Tibial nerve (tissue), 4 donors: Measurements from ENCODE around the gene FAM83F. TPM values are rescaled to one million over a fixed set of nuclear protein-coding genes. Genes with fewer than 3 reads are reported as not detected.

Source experiments
- DNase-seq, 2 donors: peaks; one replicate each; pipeline ENCODE4 v3.0.0-alpha.2; 2019; ENCODE audit warnings: low spot score in 2 of 2
- H3K27ac ChIP-seq, 4 donors: fragments of 200-600 bp; sonication (generic) in 3 of 4; one replicate each; pipeline ENCODE4 v1.5.1; 2017 to 2019; ENCODE audit warnings: mild to moderate bottlenecking in 1 of 4
- H3K27me3 ChIP-seq, 2 donors: fragments of 200-600 bp; sonication (generic) in 1 of 2; one replicate each; pipeline versions ENCODE4 v1.5.1 to v1.6.0; 2017 to 2019
- H3K36me3 ChIP-seq, 3 donors: fragments of 200-600 bp; sonication (generic); one replicate each; pipeline ENCODE4 v1.5.1; 2018 to 2019
- H3K4me1 ChIP-seq, 4 donors: fragments of 200-600 bp; sonication (generic) in 3 of 4; one replicate each; pipeline ENCODE4 v1.5.1; 2017 to 2019
- H3K4me3 ChIP-seq, 4 donors: fragments of 200-600 bp; sonication (generic) in 3 of 4; one replicate each; pipeline ENCODE4 v1.5.1; 2017 to 2019; ENCODE audit warnings: mild to moderate bottlenecking in 1 of 4, moderate library complexity in 1 of 4
- H3K9me3 ChIP-seq, 4 donors: fragments of 200-600 bp; sonication (generic) in 3 of 4; one replicate each; pipeline ENCODE4 v1.5.1; 2017 to 2019
- CTCF ChIP-seq, 5 experiments: fragments of 200-600 bp in 3 of 5; fragments of 450-650 bp in 2 of 5; sonication (generic) in 3 of 5; IDR thresholded peaks; one replicate each; pipeline ENCODE4 v1.5.1; 2016 to 2019; ENCODE audit warnings: antibody characterized with exemption in 5 of 5, mild to moderate bottlenecking in 3 of 5, moderate library complexity in 2 of 5
- EP300 ChIP-seq, 2 donors: sonication (generic); formaldehyde crosslinking; IDR thresholded peaks; one replicate each; pipeline ENCODE4 v1.6.1; 2017; ENCODE audit warnings: antibody characterized with exemption in 2 of 2, mild to moderate bottlenecking in 1 of 2
- POLR2A ChIP-seq, 2 donors: fragments of 450-650 bp; IDR thresholded peaks; one replicate each; pipeline ENCODE4 v1.6.1; 2017; ENCODE audit warnings: antibody characterized with exemption in 2 of 2, mild to moderate bottlenecking in 2 of 2, moderate library complexity in 2 of 2
- WGBS, 2 donors: methylation state at CpG; one replicate each; pipeline ENCODE4 v1.1.5; 2018; 5-methylcytosine and 5-hydroxymethylcytosine counted together
- total RNA-seq, 4 donors: library from RNA; depleted of rRNA; stranded (reverse); fragments of >200 nt; gene quantifications; one replicate each; pipeline ENCODE4 v1.1.0, GENCODE V29; 2016

The FAM83F gene
- total RNA-seq, 4 donors from 2014 or later = 8.2 to 11.2 (median 9.8) TPM

- no peaks in the 10 kb centered on the region for H3K9me3 ChIP-seq
- WGBS, 2 donors = 60 to 62% methylated on average over 3 of the region's 3 CpGs
- DNase-seq = no peak
- no peaks in the 10 kb centered on the region for H3K27me3 ChIP-seq
- no peaks in the 10 kb centered on the region for H3K36me3 ChIP-seq
- peaks cover 0 to 73% (median 27%) of the 10 kb centered on the region in 4 donors for H3K4me1 ChIP-seq
- no peak for TF ChIP-seq CTCF (IDR thresholded peaks at IDR 0.05)
- no peak for TF ChIP-seq EP300 (IDR thresholded peaks at IDR 0.05)
- no peak for TF ChIP-seq POLR2A (IDR thresholded peaks at IDR 0.05)
- no peak overlapping the region for H3K4me3 ChIP-seq
- H3K27ac ChIP-seq = peak overlapping the region in 2 of 4 donors; percentile 33 to 38
These were observed 55.5 kb downstream of the FAM83F start for GRCh38 chr22:40050258-40050657.

GRCh38 chr22:40051322-40051721 is 56.6 kb downstream of the FAM83F start:
- Histone ChIP-seq H3K27ac (peak overlapping the region in 3 of 4 donors; percentile 2 to 71 (median 38)), H3K36me3 (no peaks in the 10 kb centered on the region), H3K27me3 (no peaks in the 10 kb centered on the region), H3K9me3 (no peaks in the 10 kb centered on the region), H3K4me1 (peaks cover 0 to 77% (median 29%) of the 10 kb centered on the region in 4 donors), H3K4me3 (no peak overlapping the region)
- DNase-seq = no peak
- peak in 1 of 2 donors; percentile 54 for TF ChIP-seq EP300 (IDR thresholded peaks at IDR 0.05)
- no peak for TF ChIP-seq CTCF (IDR thresholded peaks at IDR 0.05)
- WGBS, 2 donors = 7 to 9% methylated on average over 3 of the region's 3 CpGs

GRCh38 chr22:40053460-40053859 is 58.7 kb downstream of the FAM83F start:
- H3K4me1 ChIP-seq = peaks cover 0 to 66% (median 28%) of the 10 kb centered on the region in 4 donors
- no peaks in the 10 kb centered on the region for H3K9me3 ChIP-seq
- no peaks in the 10 kb centered on the region for H3K27me3 ChIP-seq
- WGBS, 2 donors = 52 to 70% methylated on average over 1 of the region's 1 CpG
- no peak for TF ChIP-seq EP300 (IDR thresholded peaks at IDR 0.05)
- no peak for TF ChIP-seq CTCF (IDR thresholded peaks at IDR 0.05)
- no peak for TF ChIP-seq POLR2A (IDR thresholded peaks at IDR 0.05)
- no peak for DNase-seq
- no peaks in the 10 kb centered on the region for H3K36me3 ChIP-seq
- H3K27ac ChIP-seq = no peak overlapping the region
- H3K4me3 ChIP-seq = no peak overlapping the region

- no peak overlapping the region for H3K4me3 ChIP-seq
- H3K9me3 ChIP-seq = no peaks in the 10 kb centered on the region
- TF ChIP-seq POLR2A (IDR thresholded peaks at IDR 0.05) (no peak), EP300 (IDR thresholded peaks at IDR 0.05) (no peak), CTCF (IDR thresholded peaks at IDR 0.05) (no peak)
- H3K27me3 ChIP-seq = no peaks in the 10 kb centered on the region
- no peak for DNase-seq
- no peaks in the 10 kb centered on the region for H3K36me3 ChIP-seq
- peaks cover 0 to 74% (median 28%) of the 10 kb centered on the region in 4 donors for H3K4me1 ChIP-seq
- H3K27ac ChIP-seq = peak overlapping the region in 1 of 4 donors; percentile 47
- 96 to 98% methylated on average over 2 of the region's 2 CpGs for WGBS, 2 donors
These were observed 59.7 kb downstream of the FAM83F start for GRCh38 chr22:40054486-40054885.

GRCh38 chr22:40055143-40055883 is 60.6 kb downstream of the FAM83F start:
- H3K4me3 ChIP-seq = no peak overlapping the region
- peaks cover 0 to 69% (median 28%) of the 10 kb centered on the region in 4 donors for H3K4me1 ChIP-seq
- H3K27me3 ChIP-seq = no peaks in the 10 kb centered on the region
- H3K27ac ChIP-seq = no peak overlapping the region
- TF ChIP-seq EP300 (IDR thresholded peaks at IDR 0.05) (no peak), POLR2A (IDR thresholded peaks at IDR 0.05) (no peak), CTCF (IDR thresholded peaks at IDR 0.05) (no peak)
- H3K36me3 ChIP-seq = no peaks in the 10 kb centered on the region
- DNase-seq = no peak
- 64 to 68% methylated on average over 8 of the region's 8 CpGs for WGBS, 2 donors
- H3K9me3 ChIP-seq = no peaks in the 10 kb centered on the region
